NK-92 (cell line): ENCODE results near the gene ADNP.

ENCODE experiments used
- DNase-seq: peaks from one replicate; lab custom pipeline; 2025; ENCODE audit not compliant: unreplicated experiment; lab: John Stamatoyannopoulos, UW

ADNP gene

DNA sequence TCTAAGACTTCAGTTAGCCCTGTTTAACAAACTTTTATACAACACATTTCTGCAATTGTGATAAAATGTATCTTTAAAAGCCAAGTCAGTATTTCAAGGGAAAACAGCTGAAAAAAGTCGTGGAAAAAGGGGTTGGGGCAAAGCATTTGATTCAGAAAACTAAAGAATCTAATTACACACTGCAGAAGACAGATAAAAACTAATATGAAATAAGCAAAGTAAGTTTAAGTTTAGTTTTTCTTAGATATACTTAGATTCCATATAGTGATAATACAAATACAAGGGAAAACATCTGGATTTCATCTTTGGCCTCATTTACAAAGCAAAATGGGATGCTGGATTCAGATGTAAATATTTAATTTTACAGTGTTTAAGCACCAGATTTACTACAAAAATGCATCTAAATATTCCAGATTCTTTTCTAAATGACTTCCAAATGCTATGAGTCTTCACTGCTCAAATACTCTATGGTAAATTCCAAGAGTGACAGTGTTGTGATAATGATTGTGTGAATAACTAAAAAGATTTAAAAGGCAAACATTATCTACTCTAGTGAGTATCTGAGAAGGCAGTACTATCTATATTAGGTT is 1.5 kb upstream of the ADNP start:
- DNase-seq: no peak

DNA sequence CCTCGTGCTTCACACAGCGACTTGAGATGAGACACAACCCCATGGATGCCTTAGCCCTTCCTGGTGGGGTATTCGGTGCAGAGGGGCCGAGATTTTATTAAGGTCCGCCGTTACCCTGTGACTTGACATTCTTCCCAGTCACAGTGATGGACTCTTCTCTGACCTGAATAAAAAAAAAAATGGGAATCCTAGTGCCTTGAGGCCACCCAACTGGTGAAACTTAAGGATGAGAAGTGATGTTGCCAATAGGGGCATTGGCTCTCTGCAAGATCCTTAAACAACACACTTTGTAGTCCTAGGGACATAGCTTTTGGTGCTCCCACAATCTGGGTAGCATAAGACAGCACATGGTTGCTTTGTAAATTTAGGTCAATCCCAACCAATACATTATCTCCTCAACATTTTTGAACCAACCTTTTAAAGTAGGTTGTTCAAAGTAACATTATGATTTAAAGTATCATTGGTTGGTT is 814 bp upstream of the ADNP start:
- no peak for DNase-seq

DNA sequence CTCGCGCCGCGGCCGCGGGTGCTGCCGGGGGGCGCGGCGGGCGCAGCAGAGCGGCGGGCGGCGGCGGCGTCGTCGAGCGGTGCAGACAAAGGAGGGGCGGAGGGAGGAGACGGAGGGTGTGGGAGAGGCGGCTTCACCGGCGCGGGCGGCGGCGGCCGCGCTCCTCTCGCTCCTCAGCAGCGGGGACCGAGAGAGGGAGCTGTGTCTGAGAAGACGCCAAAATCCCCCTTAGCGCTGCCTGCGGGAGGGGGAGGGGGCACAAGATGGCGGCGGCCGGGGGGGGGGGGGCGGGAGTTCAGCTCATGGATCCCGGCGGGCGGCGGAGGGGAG is 296 bp downstream of the ADNP start:
- DNase-seq: no peak

DNA sequence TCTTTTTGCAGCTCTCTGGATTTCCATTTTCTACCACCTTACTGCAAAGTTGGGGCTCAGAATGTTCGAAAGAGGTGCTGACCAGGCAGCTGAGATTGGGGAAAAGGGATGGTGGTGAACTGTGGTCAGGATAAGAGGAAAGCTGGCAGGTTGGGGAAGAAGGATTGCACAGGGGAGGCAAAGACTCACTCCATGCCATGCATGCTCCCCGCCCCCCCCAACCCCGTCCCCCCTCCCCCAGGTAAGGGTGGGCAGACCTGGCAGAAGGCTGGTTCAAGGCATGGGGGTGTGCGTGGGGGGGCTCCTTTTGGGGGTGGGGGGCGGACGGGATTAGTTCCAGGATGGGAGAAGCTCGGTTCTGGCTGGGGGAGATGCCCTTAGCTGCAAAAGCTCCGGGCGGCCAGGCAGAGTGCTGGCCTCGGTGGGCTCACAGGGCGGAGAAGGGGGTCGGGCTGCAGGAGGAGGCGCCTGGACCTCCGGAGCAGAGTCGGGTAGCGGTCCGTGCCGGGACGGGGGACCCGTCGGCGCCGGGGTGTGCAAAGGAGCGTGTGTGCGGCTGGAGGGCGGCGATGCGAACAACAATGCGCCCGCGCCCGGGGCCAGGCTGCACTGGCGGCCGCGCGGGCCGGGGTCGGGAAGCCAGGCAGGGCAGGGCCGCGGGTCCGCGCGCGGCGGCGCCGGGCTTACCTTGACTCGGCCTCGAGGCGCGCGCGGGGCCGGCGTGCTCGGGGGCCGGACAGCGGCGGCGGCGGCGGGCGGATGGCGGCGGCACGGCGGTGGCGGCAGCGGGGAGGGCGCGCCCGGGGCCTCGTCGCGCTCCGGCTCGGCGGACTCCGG is 880 bp downstream of the ADNP start:
- no peak for DNase-seq

DNA sequence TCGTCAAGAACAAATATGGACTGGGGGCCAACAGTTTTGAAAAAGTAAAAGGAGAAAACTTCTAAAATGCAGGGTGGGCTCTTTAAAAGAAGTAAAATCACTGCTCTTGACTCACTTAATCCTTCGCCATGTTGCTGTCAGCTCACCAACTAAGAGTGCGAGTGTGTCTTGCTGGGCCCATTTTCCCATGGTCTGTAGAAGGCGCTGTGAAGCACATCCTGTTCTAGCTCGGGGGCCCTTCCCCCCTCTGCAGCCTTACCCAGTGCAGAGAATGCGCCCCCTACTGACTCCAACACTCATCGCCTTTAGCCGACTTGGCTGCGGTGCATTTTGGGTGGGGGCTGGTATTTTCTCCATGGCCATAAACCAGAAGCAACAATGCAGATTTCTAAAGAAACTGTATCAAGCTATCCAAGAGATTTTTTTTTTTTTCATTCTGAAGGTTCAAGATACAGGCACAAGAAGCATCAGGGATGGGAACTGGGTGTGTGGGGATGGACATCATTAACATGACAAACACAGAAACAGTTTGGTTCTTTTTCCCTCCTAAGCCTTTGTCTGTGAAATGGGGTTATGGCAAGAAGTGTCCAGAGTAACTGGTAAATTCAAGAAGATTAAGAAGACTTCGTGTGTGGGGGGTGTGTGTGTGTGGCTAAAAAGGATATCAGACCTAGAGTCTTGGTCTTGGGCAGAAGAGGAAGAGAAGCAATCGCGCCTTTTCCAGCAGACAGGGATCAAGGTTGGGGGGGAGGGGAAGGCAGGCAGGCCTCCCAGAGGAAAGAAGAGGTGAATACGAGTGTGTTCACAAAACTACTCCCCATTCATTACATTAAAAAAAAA is 1.7 kb downstream of the ADNP start:
- peak; percentile 25 for DNase-seq

DNA sequence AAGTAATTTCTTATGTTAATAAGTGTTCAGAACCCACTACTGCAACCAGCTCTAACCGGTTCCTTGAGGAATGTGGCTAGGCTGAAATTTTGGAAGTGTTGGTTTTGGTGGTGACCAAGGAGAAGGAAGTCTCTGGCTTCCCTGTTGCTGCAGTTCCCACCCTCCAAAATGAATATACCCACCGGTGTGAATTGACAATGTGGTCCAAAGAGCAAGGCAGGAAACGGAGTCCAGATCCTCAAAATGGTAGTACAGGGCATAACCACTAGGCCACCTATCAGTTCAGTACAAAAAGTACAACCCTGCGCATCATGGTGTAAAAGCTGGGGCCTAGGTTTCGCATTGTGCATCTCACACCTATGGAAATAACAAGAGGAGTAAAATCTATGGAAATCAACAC is 2.8 kb downstream of the ADNP start:
- DNase-seq: no peak

DNA sequence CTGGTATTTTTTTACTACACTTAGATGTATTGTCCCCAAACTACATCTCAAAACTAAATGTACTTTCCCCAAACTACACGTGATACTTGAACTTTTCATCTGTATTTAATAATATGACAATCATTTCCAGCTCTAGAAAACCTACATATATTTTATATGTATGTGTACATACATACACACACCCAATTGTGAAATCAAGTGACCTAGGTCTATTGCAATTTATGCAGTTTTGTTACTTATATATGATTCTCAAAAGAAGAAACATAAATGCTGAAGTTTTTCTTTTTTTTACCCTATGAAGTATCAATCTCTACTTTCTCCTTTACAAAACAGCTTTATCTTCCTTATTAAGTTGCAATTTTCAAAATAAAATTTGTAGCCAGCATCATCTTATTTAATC is 4.7 kb downstream of the ADNP start:
- no peak for DNase-seq

DNA sequence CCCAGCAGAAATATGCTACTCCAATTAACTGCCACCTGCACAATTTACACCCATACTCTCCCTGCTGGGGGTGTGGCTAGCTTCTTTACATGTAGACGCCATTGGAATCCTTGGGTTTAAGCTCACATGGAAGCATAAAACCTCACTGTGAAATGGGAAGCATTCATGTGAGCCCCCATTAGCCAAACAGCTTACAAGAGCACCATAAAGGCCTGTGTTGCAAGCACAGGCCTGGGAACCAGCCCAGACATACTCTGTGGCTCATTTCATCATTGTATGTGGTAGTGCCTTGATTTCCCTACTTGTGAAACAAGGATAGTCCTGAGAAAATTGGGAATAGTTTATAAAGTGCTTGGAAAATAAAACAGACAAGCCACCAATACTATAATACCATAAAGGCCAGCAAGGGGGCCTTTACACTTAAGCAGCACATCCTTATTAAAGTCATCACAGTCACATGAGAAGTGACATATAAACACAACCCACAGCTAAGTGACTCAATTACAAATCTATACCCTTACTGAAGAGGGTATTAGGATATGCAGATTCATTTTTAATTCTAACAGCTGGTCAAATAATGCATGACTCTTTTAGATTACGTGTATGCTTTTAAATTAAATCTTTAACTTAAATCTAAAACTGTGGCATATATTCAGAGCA is 6.8 kb downstream of the ADNP start:
- no peak for DNase-seq

DNA sequence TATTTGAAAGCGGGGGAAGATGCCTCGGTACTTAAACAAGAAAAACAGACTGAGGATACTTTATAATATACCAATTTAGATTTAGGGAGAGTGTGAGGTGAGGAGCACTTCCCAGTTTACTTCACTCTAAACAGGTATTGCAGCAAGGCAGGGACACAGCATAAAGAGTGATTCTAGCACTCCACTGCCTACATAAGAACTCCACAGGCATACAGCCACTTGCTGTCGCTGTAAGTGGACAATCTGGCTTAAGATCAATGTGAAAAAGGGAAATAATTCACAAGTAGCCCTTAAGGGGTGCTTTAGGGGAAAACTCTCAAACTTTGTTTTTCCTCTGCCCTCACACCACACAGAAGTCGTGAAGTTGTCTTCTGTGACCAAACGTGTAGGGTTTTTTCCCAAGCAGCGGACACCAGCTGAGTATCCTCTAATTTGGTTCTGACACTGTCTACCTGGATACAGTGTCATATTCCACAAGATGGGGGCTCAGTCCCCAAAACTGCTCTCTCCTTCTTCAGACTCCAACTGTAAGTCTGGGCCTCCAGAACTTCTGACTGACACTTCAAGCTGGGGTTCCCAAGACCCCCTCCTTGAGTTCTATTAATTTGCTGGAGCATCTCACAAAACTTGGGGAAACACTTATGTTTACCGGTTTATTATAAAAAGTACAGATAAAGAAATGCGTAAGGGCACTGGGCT is 9.3 kb downstream of the ADNP start:
- DNase-seq: no peak

DNA sequence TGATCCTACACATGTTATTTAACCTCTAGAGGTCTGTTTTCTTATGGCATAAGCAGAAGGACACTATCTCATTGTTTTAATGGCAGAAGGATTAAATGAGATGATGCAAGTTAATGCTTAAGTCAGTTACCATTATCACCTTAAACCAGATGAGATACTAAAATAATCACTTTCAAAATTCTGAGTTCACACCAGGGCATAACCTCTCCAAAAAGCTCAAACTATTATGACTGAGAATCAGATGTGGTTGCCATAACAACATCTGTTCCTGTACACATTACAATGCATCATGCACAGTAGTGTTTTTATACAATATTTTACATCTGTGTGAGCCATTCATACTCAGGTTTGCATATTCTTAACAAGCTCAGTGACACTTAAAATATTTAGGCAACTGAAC is 10.2 kb downstream of the ADNP start:
- DNase-seq: no peak

DNA sequence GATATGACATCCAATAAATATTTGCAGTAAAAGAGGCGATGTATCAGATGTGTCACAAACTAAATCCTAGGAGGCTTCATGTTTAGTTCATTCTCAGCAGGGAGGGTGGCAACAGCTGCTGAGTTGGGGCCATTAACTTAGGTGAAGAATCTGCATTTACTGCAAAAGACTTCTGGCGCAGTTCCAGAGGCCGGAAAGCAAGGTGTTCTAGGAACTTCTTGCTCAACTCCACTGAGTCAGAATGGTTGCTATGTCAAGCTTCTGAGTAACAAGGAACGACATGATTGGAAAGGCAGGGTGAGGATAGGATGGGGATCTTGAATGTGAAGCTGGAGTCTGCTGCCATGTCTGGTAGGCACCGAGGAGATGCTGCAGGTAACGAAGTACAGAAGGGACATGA is 11.7 kb downstream of the ADNP start:
- DNase-seq: no peak

DNA sequence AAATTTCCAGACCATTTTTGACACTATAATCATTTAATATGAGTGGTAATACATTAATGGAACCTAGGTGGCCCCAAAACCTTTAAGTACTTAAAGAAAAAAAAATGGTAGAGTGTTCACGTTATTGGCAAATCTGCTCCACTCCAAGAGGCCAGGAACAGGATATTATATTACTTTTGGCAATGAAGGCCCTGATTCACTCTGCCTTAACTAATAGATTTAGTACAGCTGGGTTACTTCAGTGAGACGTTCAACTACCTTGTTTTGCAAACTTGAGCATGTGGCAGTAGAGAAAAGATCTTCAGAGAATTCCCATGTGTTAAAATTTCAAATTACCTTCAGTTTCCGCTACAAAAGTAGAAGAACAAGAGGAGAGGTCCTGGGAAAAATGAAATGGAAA is 12.8 kb downstream of the ADNP start:
- no peak for DNase-seq

DNA sequence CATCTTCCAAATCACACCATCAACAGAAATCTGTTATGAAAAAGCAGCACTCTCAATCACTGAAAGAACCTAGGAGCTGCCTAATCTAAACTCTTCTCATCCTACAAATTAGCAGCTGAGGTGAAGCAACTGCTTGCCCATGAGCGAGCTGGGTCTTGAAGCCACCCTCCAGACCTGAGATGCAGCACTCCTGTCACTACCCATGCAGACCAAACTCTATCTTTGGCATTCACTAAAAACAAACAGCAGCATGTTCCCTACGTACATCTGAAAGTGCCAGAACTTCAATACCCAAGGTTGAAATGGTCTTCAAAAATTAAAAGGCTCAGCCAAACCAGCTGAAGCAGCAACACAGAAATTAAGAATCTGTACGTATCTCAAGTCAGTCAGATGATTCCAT is 14.3 kb downstream of the ADNP start:
- no peak for DNase-seq

DNA sequence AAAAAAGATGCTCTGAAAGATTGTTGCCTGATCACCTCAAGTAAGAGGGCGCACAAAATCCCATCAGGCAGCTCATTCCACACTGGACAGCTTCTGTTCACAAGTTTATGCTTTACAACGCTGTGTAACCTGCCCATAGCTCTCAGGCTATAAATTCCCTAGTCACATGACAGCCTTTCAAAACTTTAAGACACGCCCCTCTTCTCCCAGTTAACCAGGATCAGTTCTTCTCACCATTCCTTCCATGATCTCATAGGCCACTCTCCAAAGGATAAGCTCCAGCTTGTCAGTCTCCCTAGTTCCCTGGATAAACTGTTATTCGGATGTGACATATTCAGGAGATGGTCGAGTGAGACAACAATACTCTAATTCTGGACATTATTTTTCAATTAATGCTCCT is 15.0 kb downstream of the ADNP start:
- no peak for DNase-seq

DNA sequence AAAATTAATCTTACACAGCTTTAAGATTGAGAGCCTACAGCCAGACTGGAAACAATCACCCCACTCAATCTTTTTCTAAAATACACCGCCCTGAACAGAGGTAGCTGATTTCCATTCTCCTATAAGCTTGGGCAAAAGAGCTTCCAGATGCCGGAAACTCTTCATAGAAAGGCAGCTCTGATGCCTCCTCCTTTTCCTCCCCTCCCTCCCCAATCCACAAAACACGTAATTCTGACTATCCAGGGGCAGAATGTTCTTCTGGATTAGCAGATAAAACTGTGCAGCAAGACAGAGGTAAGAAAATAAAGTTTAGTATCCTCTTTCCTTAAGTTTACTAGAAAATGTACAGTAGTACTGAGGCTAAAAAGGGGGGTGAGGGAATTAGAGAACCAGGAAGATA is 15.8 kb downstream of the ADNP start:
- DNase-seq: no peak

DNA sequence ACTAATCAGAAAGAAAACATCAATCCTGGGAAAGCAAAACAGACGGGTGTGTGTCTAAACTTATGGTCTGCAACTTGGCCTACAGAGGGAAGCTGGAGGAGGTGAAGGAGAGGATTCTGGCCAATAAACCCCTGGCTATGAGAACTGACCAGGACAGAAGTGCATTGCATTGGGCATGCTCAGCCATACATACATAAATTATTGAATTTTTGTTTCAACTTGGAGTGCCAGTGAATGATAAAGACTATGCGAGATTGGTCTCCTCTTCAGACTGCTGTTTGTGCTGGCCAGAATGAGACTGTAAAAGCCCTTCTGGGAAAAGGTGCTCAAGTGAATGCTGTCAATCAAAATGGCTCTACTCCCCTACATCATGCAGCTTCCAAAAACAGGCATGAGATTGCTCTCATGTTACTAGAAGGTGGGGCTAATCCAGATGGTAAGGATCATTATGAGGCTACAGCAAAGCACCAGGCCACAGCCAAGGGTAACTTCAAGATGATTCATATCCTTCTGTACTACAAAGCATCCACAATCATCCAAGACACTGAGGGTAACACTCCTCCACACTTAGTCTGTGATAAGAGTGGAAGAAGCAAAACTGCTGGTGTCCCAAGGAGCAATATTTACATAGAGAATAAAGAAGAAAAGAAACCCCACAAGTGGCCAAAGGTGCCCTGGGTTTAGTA is 17.4 kb downstream of the ADNP start:
- no peak for DNase-seq

DNA sequence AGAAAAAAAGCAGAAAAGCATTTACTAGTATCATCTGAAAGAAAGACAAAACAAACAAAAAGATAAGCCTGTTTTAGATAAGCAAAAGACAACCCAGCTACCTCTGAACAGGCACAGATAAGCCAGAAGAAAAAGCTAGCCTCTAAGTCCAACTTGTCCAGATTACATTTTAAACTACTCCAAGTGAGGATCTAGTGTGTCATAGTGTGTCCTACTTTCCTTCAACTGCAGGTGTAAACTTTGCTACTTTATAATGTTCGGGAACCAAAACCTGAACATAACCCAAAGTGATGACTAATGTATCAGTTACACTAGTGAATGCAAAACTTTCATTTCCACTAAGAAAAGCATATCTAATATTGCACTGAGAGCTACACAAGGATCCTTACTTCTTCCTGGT is 19.5 kb downstream of the ADNP start:
- DNase-seq: no peak

DNA sequence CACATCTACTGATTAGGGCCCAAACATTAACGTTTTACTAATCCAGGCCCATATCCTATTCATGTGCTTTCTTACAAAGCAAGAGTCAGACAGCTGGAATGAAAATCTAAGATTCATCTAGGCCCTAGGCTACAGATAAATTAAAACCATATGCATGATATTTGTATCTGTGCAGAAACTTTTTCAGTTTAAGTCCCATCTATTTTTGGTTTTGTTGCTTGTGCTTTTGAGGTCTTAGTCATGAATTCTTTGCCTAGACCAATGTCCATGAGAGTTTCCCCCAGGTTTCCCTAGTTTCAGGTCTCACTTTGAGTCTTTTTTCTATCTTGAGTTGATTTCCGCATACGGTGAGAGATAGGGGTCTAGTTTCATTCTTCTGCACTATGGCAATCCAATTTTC is 20.2 kb downstream of the ADNP start:
- no peak for DNase-seq

DNA sequence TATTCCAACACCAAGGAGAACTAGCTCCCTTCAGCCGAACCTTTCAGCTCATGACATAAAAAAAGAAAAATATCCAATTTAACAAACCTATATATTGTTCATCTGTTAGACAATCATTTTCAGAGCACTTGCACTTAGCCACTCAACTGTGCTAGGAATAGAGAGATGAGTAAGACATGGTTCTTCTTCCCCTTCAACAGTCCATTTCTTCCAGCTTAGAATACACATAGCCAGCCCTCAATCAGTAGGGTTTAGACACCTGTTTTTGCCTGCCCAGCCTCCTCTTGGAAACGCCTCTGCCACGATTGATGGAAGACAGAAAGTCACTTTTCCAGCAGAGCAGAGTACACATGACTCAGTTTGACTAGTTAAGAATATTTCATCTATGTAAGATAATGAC is 21.8 kb downstream of the ADNP start:
- no peak for DNase-seq

DNA sequence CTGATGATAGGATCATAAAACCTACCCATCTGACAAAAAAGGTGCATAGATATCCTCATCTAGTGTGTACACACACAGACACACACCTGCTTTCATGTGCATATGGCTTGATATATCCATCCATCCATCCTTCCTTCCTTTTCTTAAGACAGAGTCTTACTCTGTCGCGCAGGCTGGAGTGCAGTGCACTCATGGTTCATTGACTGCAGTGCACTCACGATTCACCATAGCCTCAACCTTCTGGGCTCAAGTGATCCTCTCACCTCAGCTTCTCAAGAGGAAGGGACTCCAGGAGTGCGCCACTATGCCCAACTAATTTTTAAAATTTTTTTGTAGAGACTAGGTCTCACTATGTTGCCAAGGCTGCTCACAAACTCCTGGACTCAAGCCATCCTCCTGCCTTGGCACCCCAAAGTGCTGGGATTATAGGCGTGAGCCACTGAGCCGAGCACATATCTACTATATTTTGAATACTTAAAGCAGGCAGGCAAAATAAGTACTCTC is 27.1 kb downstream of the ADNP start:
- no peak for DNase-seq
